NCI-H146 treated with DMSO at 0.1 percent for 48 hours (cell line): ENCODE measurements around the gene FRRS1L.
A peak's percentile ranks its signal among the peaks of the same experiment; 100 is the strongest.

Experiments used
- DNase-seq: peaks from one replicate; lab custom pipeline; 2025; ENCODE audit not compliant: unreplicated experiment; lab: John Stamatoyannopoulos, UW

The FRRS1L gene

GRCh38 chr9:109166771-109167601 is at the start of gene FRRS1L:
Gene FRRS1L (minus strand): TSS chr9:109167249. CDS start chr9:109167138, 111 bp downstream.
- DNase-seq, result no peak

- DNase-seq, result no peak
Observed at GRCh38 chr9:109214414-109214813, 47.4 kb upstream of the FRRS1L start.

GRCh38 chr9:109213285-109214121 is 46.5 kb upstream of the FRRS1L start:
- DNase-seq, result no peak

DNA sequence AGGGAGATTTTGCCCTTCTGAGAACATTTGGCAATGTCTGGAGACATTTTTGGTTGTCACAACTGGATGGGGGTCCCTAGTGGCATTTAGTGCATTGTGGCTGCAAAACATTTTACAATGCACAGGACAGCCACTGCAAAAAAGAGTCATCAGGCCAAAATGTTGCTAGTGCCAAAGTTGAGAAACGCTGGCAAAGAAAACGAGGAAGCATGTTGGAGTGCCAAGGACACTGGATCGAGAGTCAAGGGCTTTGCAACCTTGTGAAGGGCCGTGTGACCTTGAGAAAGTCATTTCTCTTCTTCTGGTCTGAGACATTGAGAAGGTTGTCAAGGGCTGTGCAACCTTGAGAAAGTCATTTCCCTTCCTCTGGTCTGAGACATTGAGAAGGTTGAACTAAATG is 45.7 kb upstream of the FRRS1L start:
- no peak for DNase-seq

- DNase-seq, result no peak
Observed at GRCh38 chr9:109206670-109207069, 39.6 kb upstream of the FRRS1L start.

DNA sequence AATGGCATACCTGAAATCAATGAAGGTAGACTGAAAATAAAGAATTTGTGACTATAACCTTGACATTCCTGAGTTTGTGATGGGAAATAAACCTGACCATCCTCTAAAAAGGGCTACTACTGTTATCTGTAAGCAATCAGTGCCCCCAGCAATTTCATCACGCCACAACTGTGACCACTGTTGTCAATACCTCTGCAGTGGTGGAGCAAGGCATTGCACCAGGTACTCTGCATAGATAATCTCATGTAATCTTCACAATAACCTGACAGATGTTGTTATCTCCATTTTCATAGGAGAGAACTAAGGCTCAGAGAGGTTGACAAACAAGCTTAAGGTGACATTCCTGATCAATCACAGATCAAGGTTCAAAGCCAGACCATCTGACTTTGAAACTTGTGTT is 38.5 kb upstream of the FRRS1L start:
- no peak for DNase-seq

DNA sequence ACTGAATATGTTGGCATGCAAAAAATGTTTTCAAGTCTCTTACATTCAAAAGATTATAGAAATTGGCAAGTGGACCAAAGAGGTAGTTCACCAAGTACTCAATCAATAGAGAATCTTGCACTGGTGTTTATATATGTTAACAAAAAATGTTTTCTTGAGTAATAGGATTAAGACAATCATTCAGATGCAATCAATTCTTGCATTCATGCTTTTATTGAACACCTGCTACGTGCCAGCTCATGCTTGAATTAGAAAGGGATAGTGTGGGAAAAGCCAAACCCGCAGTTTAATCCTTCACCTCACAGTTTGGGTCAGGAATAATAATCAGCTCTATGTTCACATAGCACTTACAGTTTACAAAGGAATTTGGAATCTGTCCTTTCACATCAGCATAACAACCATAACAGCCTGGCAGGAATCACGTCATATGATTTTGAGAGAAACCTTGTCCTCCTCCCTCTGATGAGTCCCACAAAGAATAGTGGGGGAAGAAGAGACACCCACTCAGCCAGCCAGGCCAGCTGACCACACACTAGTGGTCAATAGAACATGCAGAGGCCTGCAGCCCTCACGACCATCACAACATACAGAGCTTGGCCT is 36.8 kb upstream of the FRRS1L start:
- DNase-seq, result no peak

GRCh38 chr9:109199676-109200075 is 32.6 kb upstream of the FRRS1L start:
- no peak for DNase-seq

- DNase-seq, result no peak
Observed at GRCh38 chr9:109198736-109199382, 31.8 kb upstream of the FRRS1L start.

- DNase-seq, result no peak
Observed at GRCh38 chr9:109193974-109194556, 27.0 kb upstream of the FRRS1L start.

DNA sequence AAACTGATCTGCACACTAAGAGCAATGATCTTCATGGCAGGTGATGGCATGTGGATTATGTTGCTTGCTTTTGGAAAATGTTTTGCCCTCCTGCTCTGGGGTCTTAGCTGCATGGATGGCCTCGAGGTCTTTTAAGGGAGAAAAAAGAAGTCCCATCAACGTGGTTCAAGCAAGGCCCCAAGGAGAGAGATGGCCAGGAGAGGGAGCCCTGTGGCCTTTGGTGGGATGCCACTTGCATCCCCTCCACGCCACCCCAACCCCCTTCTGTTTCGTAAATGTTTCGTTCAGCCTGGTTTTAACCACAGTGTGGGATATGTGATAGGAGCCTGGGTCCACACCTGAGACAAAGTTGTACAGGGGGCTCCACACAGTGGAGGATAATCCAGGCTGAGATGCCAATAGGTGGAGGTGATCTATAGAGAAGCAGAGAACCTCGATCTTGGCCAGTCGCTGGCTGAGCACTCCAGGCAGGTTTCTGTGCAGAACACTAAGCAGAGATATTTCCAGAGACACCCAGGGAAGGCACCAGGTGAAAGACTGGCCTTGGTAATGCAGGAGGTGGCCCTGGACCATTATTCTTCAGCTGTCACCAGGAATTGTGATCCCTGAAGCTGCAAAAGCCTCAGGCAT is 25.8 kb upstream of the FRRS1L start:
- DNase-seq, result no peak

- no peak for DNase-seq
Observed at GRCh38 chr9:109191746-109192145, 24.7 kb upstream of the FRRS1L start.

GRCh38 chr9:109190151-109190550 is 23.1 kb upstream of the FRRS1L start:
- DNase-seq, result no peak

GRCh38 chr9:109186857-109187520 is 19.9 kb upstream of the FRRS1L start:
- no peak for DNase-seq

DNA sequence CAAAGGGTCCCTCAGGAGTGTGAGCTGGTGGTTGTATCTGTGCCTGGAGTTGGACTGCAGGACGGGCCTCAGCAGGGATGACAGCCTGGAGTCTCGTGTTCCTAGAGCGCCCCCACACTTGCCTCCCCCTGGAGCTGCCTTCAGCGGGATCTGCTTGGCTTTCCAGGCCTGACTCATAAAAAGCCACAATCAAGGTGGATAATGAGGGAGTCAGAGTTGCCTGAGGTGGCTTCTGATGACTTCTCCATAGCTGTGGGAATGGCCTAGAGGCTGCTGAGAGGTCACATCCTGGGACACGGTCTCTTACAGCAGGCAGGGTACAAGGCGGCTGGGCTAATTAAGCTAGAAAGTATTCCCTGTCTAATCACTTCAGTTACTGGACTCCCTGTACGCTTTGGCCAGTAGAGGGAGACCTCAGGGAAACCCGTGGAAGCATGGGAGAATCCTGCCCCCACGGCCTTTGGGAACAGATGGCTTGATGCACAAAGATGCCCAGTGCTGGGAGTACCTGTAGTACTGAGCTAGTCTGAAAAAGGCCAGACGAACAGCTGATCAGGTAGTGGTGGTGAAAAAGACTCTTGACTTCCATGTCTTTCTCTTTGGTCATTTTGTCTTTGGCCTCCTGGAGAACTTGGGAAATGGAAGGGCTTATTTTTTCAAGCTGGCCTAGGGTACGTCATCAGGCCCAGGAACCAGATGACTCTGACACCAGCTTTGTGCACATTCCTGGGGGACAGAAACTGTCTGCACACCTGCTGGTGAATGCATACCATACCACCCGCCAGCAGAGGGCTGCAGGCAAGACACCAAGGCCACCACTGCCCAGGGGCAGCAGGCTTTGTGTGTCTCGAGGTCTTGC is 16.1 kb upstream of the FRRS1L start:
- DNase-seq, result peak; percentile 7

GRCh38 chr9:109182550-109182939 is 15.5 kb upstream of the FRRS1L start:
- no peak for DNase-seq

GRCh38 chr9:109181284-109181683 is 14.2 kb upstream of the FRRS1L start:
- DNase-seq, result no peak

DNA sequence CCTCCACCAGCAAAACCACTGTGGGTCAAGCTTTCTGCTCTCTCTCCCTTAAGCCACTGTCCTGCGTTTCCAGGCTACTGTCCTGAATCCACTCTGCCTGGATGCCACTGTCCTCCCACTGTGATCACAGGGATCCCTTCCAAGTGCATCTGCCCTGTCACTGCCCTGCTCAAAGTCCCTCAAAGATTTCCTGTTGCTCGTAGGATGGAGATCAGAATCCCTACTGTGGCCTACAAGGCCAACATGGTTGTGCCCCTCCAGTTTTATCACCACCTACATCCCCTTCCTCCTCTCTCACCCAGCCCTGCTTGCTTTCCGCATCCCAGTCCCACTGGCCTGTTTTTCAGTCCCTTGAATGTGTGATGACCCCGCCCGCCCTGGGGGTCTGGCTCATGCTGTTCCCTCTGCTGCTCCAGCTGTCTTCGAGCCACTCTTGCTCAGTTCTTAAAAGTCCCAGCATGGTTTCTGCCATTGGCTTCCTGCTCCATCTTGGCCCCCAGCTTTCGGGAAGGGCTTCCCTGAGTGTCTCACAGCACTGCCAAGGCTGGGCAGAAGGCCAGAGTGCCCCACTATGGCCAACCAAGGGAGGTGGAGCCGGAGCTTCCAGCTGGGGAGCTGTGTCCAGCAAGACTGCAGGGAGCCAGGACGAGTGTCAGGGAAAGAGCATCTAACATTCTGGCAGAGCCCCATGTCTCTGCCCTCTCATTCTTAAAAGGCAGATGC is 12.9 kb upstream of the FRRS1L start:
- DNase-seq, result no peak
